ENCODE data around the gene TPSB2.
"Not testable (repeated sequence)": the region's sequence is repeated elsewhere in the genome, so short reads cannot be mapped to it uniquely, and the experiment has no call there.

Gene TPSB2

DNA sequence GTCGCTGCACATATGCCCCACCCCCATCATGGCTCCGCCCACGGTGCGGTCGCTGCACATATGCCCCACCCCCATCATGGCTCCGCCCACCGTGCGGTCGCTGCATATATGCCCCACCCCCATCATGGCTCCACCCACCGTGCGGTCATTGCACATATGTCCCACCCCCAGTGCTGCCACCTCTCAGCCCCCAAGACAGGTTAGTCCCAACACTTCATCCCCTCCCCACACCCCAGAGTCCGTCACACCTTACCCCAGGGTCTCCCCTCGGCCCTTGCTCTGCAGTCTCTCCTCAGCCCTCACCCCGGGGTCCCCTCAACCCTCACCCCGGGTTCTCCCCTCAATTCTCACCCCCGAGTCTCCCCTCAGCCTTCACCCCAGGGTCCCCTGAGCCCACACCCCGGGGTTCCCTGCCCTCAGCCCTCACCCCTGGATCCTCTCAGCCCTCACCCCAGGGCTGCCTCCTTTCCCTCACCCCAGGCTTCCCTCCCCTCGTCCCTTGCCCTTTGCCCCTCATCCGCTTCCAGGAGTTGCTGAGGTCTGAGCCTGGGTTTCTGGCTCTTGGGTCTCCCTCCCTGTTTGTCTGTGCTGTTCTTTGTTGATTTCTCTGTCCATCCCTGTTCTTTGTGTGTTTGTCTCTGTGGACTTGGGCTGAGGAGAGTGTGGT is 30.5 kb downstream of the TPSB2 start:
- FAIRE-seq = no peak

DNA sequence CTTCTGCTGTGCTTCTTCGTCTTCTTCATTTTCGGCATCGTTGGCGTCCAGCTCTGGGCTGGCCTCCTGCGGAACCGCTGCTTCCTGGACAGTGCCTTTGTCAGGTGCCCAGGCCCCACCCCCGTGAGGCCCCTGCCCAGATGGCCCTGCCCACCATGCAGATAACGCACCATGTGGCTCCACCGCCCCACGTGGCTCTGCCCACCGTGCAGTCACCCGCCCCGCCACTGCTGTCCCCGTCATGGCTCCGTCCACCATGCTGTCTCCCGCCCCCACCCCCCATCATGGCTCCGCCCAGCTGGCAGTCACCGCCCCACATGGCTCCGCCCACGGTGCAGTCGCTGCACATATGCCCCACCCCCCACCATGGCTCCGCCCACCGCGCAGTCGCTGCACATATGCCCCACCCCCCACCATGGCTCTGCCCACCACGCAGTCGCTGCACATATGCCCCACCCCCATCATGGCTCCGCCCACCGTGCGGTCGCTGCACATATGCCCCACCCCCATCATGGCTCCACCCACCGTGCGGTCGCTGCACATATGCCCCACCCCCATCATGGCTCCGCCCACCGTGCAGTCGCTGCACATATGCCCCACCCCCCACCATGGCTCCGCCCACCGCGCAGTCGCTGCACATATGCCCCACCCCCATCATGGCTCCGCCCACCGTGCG is 31.2 kb downstream of the TPSB2 start:
- FAIRE-seq = not testable (repeated sequence)

DNA sequence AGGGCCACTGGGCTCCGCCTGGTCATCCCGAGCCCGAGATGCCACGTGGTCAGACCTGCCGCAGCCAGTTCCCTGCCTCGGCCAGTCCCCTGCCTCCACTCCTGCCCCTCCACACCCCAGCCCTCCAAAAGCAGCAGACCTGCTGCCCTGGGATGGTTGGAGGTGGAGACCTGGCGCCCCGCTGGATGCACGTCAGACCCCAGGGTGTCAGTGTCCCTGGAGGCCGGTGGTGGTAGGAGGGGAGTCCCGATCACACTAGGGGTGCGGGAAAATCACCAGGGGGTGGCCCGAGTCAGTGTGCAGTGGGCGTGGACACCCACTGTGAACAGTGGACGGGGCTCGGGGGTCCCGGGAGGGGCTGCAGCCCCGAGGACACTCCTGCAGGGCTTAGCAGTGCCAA is 31.8 kb downstream of the TPSB2 start:
- FAIRE-seq = no peak

DNA sequence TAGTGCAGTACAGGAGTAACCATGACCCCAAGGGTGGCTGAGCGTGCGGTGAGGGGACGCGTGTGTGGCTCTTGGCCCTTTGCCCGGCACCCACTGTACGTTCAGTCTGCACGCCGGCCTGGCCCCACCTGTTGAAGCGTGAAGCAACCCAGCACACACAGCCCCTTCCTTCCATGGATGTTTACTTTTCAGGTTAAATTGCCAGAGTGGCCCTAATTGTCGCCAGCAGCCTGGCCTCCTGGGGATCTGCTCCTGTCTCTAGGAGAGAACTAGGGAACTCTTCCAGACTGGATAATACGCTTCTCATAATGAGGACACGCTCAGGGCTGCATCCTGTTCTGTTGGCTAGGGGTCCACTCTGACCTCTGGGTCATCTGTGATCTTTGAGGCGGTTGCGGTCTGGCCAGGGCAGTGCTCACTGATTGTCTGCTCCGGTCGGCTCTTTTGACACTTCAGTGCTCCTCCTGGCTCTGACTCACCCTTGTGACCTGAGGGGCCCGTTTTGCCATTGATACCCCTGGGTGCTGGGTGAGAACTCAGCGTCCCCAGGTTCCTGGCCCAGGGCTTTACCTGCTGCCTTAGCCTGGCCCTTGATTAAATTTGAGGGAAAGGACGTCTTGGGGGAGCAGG is 32.6 kb downstream of the TPSB2 start:
- no peak for FAIRE-seq

DNA sequence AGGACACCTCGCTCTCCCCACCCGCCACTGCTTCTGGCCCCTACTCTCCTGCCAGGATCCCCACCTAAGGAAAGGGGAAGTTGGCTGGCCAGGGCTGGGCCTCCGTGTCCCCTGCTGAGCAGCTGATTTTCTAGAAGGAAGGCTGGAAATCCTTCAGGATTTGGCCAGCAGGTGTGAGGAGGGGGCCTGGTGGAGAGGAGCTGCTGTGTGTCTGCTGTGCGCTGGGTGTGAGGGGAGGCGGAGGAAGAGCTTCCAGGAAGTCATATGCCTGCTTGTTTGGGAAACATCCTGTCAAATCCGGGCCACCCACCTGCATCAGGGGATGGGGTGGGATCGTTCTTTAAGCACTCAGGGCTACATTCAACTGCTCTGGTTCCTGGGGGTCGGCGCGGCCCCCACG is 33.5 kb downstream of the TPSB2 start:
- FAIRE-seq = no peak

DNA sequence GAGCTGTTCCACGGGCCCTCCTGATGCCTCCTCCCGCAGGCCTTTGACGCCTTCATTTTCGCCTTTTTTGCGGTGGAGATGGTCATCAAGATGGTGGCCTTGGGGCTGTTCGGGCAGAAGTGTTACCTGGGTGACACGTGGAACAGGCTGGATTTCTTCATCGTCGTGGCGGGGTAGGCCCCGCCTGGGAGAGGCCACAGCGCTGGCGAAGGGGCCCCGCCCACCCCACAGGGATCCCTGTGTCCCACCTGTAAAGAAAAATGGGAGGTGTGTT is 34.7 kb downstream of the TPSB2 start:
- no peak for FAIRE-seq

DNA sequence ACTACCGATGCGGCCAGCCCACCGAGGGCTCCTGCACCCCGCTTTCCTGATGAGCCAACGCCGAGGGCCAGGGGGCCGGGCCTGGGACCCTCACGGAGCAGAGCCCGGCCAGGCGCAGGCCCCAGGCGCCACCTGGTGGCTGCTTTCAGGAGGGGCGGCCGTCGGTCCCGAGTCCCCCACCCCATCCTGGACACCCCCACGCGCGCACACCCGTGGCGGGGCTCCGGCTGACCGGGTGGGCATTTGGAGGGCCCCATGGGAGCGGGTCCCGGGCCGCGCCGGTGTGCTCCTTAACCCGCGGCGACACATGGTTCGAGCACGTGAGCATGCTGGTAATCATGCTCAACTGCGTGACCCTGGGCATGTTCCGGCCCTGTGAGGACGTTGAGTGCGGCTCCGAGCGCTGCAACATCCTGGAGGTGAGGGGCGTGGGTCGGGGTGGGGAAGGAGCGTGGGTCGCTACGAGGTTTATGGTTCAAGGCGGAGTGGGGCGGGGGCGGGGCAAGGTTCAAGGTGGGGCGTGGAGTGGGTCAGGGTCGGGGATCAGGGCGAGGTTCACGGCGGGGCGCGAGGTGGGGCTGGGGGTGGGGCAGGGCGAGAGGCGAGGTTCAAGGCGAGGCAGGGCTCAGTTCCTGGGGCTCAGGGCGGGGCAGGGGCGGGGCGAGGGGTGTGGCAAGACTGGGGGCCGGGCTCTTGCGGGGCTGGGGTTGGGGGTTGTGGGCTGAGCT is 35.2 kb downstream of the TPSB2 start:
- FAIRE-seq = no peak

DNA sequence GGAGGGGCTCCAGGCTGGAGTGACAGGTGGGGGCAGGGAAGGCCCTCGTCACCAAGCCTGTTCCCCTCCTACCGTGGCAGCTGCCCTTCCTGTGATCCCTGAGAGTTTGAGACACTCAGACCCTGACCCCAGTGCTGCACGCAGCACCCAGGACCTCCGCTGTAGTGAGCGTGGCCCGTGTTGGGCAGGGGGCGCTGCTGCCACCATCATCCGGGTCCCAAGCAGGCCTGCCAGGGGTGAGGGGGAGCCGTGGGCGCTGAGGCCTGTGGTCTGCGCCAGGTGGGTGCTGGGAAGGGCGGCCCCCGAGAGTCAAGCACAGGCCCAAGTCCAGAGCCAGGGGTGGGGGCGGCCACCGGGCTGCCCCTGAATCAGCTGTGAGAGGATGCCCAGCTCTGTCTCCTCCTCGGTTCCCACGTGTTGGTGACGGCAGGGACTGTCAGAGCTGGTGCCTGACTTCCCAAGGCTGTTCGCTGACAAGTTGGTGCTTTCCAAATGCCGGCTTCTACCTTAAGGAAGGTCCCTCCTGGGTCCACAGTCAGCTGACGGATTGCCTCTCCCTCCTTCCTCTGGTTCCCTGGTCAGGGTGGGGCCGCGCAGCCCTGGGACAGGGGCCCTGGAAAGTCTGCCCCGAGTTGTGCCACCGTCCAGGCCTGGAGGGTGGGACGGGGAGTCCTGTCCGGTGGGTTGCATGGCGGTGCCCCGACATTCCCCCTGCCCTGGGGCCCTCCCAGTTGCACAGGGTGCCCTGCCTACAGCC is 36.0 kb downstream of the TPSB2 start:
- no peak for FAIRE-seq

DNA sequence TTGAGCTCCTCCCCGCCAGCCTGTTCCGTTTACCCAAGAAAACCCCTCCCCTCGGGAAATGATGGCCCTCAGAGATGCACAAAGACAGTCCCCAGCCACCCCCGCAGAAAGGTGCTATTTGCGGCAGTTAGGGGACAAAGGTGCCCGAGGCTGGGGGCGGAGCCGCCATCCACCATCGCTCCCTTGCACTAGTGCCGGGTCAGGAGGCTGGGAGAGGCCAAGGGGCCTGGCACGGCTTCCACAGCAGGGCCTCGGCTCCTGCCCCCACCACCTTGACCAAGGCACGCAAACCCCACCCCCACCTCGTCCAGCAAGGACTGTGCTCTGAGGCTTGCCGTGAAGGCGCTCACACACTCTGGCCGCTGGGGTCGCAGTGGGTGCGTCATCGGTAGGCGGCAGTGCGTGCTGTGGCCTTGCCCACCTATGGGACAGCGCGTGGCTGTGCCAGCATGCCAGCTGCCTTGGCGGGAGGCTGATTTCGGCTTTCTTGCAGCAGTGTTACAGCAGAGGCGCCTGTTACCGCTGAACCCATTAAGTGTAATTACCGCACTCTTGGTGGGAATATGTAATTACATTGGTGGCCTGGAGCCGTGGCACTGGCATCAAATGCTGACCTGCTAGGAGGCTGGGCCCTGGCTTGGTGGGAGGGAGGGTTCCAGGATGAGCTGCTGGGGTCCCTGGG is 36.7 kb downstream of the TPSB2 start:
- no peak for FAIRE-seq

DNA sequence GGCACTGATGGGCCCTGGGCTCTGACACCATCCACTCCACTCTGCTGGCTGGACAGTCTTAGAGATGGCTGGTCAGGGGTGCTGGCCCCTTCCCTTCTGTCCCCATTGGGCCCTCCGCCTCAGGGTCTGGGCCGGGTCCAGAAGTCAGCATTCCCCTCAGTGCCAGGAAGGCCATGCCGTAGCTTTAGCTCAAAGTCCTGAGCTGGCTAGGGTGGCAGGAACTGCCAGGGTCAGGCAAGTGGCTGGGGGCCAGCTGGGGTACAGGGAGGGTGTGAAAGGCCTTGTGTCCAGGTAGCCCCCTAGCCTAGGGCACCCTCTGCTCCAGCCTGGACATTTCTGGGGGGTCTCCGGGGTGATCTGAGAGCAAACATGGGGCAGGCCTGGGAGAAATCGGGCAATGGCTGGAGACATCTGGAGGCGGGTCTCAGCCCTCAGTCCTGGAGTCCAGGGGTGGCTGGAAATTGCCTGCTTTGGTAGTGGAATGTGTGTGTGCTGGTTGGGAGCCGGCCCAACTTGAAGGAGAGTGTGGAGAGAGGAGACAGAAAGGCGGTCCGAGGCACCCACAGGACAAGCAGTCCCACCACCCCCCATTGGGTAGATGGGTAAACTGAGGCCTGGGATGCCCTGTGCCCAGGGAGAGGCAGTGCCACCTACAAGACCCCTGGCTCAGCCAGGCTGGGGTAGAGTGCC is 37.5 kb downstream of the TPSB2 start:
- FAIRE-seq = no peak

DNA sequence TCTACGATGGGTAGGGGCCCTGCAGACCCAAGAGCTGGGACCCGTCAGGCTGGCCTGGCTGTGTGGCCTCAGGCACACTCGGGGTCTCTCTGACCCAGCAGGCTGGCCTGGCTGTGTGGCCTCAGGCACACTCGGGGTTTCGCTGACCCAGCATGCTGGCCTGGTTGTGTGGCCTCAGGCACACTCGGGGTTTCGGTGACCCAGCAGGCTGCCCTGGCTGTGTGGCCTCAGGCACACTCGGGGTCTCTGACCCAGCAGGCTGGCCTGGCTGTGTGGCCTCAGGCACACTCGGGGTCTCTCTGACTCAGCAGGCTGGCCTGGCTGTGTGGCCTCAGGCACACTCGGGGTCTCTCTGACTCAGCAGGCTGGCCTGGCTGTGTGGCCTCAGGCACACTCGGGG is 39.2 kb downstream of the TPSB2 start:
- not testable (repeated sequence) for FAIRE-seq

DNA sequence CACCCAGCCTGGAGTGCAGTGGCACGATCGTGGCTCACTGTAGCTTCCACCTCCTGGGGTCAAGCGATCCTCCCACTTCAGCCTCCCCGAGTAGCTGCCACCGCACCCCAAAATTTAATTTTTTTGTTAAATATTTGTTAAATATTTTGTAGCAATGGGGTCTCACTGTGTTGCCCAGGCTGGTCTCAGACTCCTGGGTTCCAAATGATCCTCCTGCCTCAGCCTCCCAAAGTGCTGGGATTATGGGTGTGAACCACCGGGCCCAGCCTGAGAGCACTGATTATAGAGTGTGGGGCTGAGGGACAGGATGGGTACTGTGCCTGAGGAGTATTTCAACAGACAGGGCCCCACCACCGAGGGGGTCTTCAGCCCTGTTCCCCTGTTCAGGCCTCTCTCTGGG is 40.5 kb downstream of the TPSB2 start:
- no peak for FAIRE-seq

DNA sequence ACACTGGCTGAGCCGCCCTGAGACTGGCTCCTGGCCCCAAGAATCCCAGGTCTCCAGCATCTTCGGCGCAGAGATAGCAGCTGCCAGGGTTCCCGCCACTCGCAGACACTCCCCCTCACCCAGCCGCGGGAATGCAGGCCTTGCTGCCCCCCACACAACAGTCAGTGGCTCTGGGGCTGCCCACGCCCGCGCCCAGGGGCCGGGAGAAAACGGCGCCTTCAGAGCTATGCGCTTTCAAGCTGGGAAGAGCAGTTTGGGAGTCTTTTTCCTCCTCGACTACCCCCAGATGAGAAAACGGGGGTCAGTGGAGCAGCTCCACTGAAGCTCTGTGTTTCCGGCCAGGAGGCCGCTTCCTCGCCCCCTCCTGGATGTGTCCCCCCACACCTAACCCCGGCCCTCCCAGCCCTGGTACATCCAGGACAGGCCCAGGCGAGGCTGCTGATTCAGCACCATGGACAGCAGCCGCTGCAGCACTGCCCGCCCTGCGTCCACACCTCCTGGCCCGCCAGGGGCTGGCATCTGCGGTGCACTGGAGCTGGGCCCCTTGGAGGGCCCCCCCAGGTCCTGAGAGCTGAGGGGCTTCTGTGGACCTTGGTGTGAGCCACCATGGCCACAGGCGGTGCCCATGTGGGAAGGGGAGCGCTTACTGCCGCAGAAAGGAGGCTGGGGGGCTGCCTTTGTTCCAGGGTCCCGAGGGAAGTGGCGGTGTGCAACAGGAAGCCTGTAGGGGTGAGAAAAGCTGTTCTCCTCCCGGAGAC is 41.4 kb downstream of the TPSB2 start:
- FAIRE-seq = no peak

DNA sequence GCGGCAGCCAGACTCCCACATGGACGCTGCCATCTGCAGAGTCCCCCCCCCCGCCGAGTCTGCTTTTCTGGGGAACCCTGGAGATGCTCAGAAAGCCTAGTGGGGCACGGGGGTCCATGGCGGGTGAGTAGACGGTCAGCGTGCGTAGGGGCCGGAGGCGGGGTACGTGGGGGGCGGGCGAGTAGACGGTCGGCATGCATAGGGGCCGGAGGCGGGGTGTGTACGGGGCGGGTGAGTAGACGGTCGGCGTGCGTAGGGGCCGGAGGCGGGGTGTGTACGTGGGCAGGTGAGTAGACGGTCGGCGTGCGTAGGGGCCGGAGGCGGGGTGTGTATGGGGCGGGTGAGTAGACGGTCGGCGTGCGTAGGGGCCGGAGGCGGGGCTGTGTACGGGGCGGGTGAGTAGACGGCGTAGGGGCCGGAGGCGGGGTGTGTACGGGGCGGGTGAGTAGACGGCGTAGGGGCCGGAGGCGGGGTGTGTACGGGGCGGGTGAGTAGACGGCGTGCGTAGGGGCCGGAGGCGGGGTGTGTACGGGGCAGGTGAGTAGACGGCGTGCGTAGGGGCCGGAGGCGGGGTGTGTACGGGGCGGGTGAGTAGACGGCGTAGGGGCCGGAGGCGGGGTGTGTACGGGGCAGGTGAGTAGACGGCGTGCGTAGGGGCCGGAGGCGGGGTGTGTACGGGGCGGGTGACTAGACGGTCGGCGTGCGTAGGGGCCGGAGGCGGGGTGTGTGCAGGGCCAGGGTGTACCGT is 44.4 kb downstream of the TPSB2 start:
- not testable (repeated sequence) for FAIRE-seq

DNA sequence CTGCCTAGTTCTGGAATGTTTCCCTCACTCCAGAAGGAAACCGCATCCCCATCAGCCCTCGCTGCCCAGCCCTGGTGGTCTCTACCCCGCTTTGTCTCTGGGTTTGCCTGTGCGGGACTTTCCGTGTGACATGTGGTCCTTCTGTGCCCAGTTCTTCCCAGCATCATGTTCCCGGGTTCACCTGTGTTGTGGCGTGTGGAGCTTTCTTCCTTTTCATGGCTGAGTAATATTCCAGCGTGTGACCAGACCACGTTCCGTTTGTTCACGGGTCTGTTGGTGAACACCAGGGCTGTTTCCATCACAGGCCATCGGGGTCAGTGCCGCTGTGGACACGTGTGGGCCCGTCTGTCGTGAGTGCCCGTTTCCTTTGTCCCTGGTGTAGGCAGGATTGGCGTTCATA is 45.0 kb downstream of the TPSB2 start:
- no peak for FAIRE-seq

DNA sequence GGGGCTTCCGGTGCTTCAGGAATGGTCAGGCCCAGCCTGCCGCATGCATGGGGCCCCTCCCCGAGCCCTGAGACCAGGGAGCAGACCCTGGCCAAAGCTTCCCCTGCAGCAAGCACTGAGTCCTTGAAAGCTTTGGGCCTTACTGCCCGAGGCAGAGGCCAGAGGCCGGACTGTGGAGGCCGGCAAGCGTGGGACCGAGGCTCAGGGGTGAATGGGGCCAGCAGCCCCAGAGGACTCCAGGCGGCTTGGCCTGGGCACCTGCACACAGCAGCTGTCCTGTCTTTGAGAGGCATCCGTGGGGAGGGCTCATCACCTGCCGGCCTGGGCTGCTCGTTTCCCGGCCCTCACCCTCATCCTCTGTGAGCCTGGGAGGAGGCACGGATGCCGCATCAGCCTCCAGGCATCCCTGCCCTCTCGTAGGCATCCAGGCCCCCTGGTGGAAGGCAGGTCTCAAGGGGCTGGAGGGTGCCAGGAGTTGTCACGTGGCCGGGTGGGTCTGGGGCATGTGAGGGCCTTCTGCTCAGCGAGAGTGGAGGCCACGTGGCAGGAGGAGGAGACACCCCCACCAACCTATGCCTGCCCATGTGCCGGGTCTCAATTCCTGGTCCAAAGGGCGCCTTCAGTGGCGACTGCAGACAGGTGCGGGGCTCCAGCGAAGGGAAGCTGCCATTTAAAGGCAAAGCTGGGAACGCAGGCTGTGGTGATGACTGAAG is 45.7 kb downstream of the TPSB2 start:
- no peak for FAIRE-seq

DNA sequence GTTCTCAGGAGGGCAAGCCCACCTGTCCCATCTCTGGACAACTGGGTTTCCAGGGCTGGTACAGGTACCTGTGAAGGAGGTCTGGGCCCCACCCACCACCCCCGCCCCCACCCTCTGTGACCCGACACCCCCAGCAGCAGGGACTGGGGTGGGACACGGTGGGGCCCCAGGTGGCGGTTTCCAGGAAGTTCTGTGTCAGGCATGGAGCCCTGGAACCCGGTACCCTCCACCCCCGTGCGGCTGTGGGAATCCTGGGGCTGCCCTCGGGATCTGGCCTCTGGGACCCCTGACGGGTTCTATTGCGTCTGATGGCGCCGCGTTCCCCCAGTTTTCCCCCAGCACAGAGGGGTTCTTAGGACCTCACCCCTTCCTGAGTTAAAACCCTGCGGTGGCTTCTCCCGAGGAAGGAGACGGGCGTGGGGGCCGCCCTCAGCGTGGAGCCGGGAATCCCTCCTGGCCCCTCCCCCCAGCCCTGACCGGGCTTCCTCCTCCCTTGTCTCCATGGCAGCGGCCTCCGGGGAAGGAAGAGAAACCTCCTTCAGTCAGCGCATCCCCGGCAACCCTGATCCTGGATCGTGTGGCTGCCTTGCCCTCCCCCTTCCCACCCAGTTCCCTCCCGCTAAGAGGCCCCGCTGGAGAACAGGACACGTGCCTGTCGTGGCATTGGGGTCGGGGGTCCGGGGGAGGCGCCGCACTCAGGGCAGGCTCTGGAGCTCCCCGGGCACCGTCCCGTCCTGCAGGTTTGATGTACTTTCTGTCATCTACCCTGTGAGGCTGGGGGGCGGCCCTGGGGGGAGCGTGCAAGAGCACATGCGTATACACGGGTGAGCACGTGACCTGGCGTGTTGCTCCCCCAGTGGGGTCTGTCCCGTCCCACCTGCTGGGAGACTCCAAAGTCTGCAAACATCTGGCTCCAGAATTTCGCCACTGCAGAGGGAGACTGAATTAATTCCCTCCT is 46.8 kb downstream of the TPSB2 start:
- FAIRE-seq = no peak

DNA sequence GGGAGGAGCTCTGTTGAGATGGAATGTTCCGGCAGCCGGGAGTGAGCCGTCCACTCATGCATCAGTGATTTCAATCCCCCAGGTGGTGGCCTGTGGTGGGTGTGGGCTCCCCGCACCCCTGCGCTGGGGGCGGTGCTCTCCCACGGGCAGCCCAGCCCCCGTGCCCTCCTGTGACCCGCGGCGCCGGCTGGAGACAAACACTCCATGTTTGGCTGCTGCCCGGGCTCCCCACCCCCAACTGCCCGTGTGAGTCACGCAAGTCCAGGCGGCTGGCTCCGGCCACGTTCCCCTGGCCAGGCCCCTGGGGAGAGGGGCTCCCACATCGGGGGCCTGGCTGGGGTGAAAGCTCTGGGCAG is 47.7 kb downstream of the TPSB2 start:
- FAIRE-seq = no peak
